Kidney (tissue), 14 donors: ENCODE data around the gene BEAN1. TPM values are rescaled to one million over a fixed set of nuclear protein-coding genes. Genes with fewer than 3 reads are reported as not detected.

Experiments
- DNase-seq, 5 donors: peaks; one replicate each; pipeline ENCODE4 v3.0.0-alpha.2; 2013 to 2020
- FAIRE-seq: peaks from 2 replicates; lab custom pipeline; 2012; peaks lifted over from hg19 to GRCh38; lab: Jason Lieb, UNC
- H3K27ac ChIP-seq, 2 donors: one replicate each; pipeline ENCODE4 v1.7.0; 2013; ENCODE audit warnings: low read depth in 2 of 2, low read length in 2 of 2, inconsistent platforms in 1 of 2
- H3K27me3 ChIP-seq: one replicate; pipeline ENCODE4 v1.7.1; 2013; ENCODE audit warnings: low read length, inconsistent platforms; ENCODE audit not compliant: control insufficient read depth, insufficient read depth
- H3K36me3 ChIP-seq, 3 donors: one replicate each; pipeline versions ENCODE4 v1.7.0 to v1.7.1; 2013; ENCODE audit warnings: low read length in 3 of 3, control low read depth in 1 of 3, inconsistent platforms in 1 of 3; ENCODE audit not compliant: insufficient read depth in 3 of 3, control insufficient read depth in 2 of 3
- H3K4me1 ChIP-seq, 3 donors: one replicate each; pipeline versions ENCODE4 v1.7.0 to v1.7.1; 2013; ENCODE audit warnings: low read length in 3 of 3, inconsistent platforms in 1 of 3, low read depth in 1 of 3; ENCODE audit not compliant: control insufficient read depth in 2 of 3, insufficient read depth in 2 of 3
- H3K4me3 ChIP-seq, 3 donors: one replicate each; pipeline versions ENCODE4 v1.7.0 to v1.8.1; 2013; ENCODE audit warnings: low read length in 3 of 3, control low read depth in 1 of 3, inconsistent platforms in 1 of 3
- H3K9ac ChIP-seq, 3 donors: one replicate each; pipeline versions ENCODE4 v1.7.0 to v1.7.1; 2013; ENCODE audit warnings: low read length in 3 of 3, control low read depth in 1 of 3, inconsistent platforms in 1 of 3
- H3K9me3 ChIP-seq, 3 donors: one replicate each; pipeline versions ENCODE4 v1.7.0 to v1.7.1; 2013; ENCODE audit warnings: low read length in 3 of 3, control low read depth in 1 of 3, inconsistent platforms in 1 of 3; ENCODE audit not compliant: control insufficient read depth in 2 of 3, insufficient read depth in 1 of 3
- CTCF ChIP-seq: IDR thresholded peaks from 3 replicates; pipeline ENCODE4 v1.5.1; 2012; ENCODE audit warnings: mild to moderate bottlenecking, moderate library complexity, borderline replicate concordance; ENCODE audit not compliant: insufficient read depth; ENCODE audit errors: extremely low read depth
- intact Hi-C: fragments of 100-400 bp; cut with DNase I; formaldehyde crosslinking; loops from one replicate; pipeline ENCODE4 v1.11.1; 2022
- polyA plus RNA-seq: library from polyadenylated mRNA; stranded (reverse); fragments of 350-450 nt; fragmentation: Illumina TruSeq; extraction: RNeasy Lipid Tissue Mini Kit (QIAGEN cat#74804); gene quantifications from one replicate; pipeline ENCODE4 v1.2.3, GENCODE V29; 2014; ENCODE audit warnings: low read depth, low replicate concordance; ENCODE audit not compliant: insufficient read depth
- total RNA-seq: library from RNA; stranded (reverse); fragmentation: NEBNext Ultra II Directional; extraction: Animal tissue kit (Norgen Biotek cat#: 25700); gene quantifications from one replicate; pipeline ENCODE4 v1.2.1, GENCODE V29; 2021
- donor health status: control.
- donor health status: control.
- donor health status: control.
- donor health status: control.
- donor health status: control.
- donor health status: DM: yes; HTN: yes; CAD: no.
- donor health status: Normal renal cell carcinoma (clear cell type).

BEAN1 gene
- total and polyA plus RNA-seq, 2 donors from 2014 or later = 0.47 to 2.4 TPM

GRCh38 chr16:66470556-66470955 lies 43.5 kb downstream of the BEAN1 start:
- intact Hi-C loops = no loop called here
- FAIRE-seq = no peak
- TF ChIP-seq CTCF = no peak

GRCh38 chr16:66471264-66471663 lies 44.2 kb downstream of the BEAN1 start:
- Histone ChIP-seq H3K27me3 (no peaks in the 10 kb centered on the region), H3K4me1 (no peaks in the 10 kb centered on the region), H3K9ac (no peak overlapping the region), H3K36me3 (no peaks in the 10 kb centered on the region), H3K4me3 (no peak overlapping the region), H3K27ac (no peak overlapping the region), H3K9me3 (no peaks in the 10 kb centered on the region)
- DNase-seq = no peak
- no peak for TF ChIP-seq CTCF
- no peak for FAIRE-seq
- intact Hi-C loops = no loop called here

More at GRCh38 chr16:66470556-66470955, 43.5 kb downstream of the BEAN1 start:
- DNase-seq = no peak
- Histone ChIP-seq H3K9me3 (no peaks in the 10 kb centered on the region), H3K4me1 (no peaks in the 10 kb centered on the region), H3K27me3 (no peaks in the 10 kb centered on the region), H3K9ac (no peak overlapping the region), H3K36me3 (no peaks in the 10 kb centered on the region), H3K27ac (no peak overlapping the region), H3K4me3 (no peak overlapping the region)

GRCh38 chr16:66471716-66472393 lies 44.8 kb downstream of the BEAN1 start:
- DNase-seq = no peak
- intact Hi-C loops = no loop called here
- no peak for FAIRE-seq

More at GRCh38 chr16:66471716-66472393, 44.8 kb downstream of the BEAN1 start:
- no peak overlapping the region for H3K4me3 ChIP-seq
- no peak overlapping the region for H3K27ac ChIP-seq
- TF ChIP-seq CTCF = no peak
- no peaks in the 10 kb centered on the region for H3K9me3 ChIP-seq
- H3K9ac ChIP-seq = no peak overlapping the region
- no peaks in the 10 kb centered on the region for H3K4me1 ChIP-seq
- no peaks in the 10 kb centered on the region for H3K27me3 ChIP-seq
- no peaks in the 10 kb centered on the region for H3K36me3 ChIP-seq
